HCT116 (cell line): ENCODE measurements around the gene PRKCA. TPM values are rescaled to one million over a fixed set of nuclear protein-coding genes. Genes with fewer than 3 reads are reported as not detected.

Experiments used
- ATAC-seq: fragments of 200-7000 bp; cut with Tn5 transposase; 2 replicates; pipeline ENCODE4 v1.9.1; 2020; ENCODE audit warnings: mild to moderate bottlenecking, moderate library complexity
- BruUV-seq: library from RNA; stranded (reverse); fragments of 400-500 nt; replicated peaks from 2 replicates; lab custom pipeline; 2021; lab: Mats Ljungman, UMichigan
- CTCF ChIA-PET: fragments of 300-600 bp; sonication (Branson Sonifier 250); formaldehyde crosslinking; loops from one replicate; lab custom pipeline; 2021; ENCODE audit warnings: antibody characterized with exemption; lab: Charles Lee
- POLR2A ChIA-PET: fragments of 300-600, 350-600 bp; sonication (Branson Sonifier 250); formaldehyde crosslinking; loops from one replicate; lab custom pipeline; 2021; ENCODE audit warnings: antibody characterized with exemption; lab: Charles Lee
- RAD21 ChIA-PET, 2 experiments: fragments of 300-600 bp; sonication (Branson Sonifier 250); formaldehyde crosslinking; loops; one replicate each; lab custom pipeline; 2023; ENCODE audit warnings: low total read pairs in 2 of 2; ENCODE audit not compliant: uncharacterized antibody in 2 of 2, unreplicated experiment in 2 of 2, low non-redundant PET in 1 of 2; lab: Charles Lee
- DNase-seq: peaks from one replicate; pipeline ENCODE4 v3.0.0-alpha.2; 2010; ENCODE audit warnings: low read depth, low spot score
- H2AFZ ChIP-seq: fragments of 200-600 bp; shearing (Covaris generic), sonication (generic); 2 replicates; pipeline ENCODE4 v1.6.1; 2017; ENCODE audit warnings: low read depth, mixed run types, mixed read lengths, antibody characterized with exemption, low read length; ENCODE audit not compliant: poor library complexity, severe bottlenecking
- H3K27ac ChIP-seq: 2 replicates; pipeline ENCODE4 v1.5.1; 2012; ENCODE audit warnings: low read depth, low read length
- H3K27me3 ChIP-seq: fragments of 200-600 bp; sonication (generic); 2 replicates; pipeline ENCODE4 v1.6.1; 2016; ENCODE audit warnings: mixed run types, low read length, mixed read lengths; ENCODE audit not compliant: insufficient read depth
- H3K36me3 ChIP-seq, 2 experiments: fragments of 200-500 bp in 1 of 2; fragments of 200-600 bp in 1 of 2; sonication (Bioruptor generic) in 1 of 2; sonication (generic) in 1 of 2; 2 replicates each; pipeline versions ENCODE4 v1.5.1 to v1.6.1; 2014 to 2016; ENCODE audit warnings: low read length in 2 of 2, inconsistent platforms in 1 of 2, mixed read lengths in 1 of 2, mixed run types in 1 of 2; ENCODE audit not compliant: insufficient read depth in 2 of 2, control insufficient read depth in 1 of 2
- H3K4me1 ChIP-seq, 2 experiments: fragments of 200-600 bp in 1 of 2; sonication (generic) in 1 of 2; 2 replicates each; pipeline versions ENCODE4 v1.5.1 to v1.6.1; 2012 to 2017; ENCODE audit warnings: low read length in 2 of 2, inconsistent platforms in 1 of 2, mild to moderate bottlenecking in 1 of 2, mixed read lengths in 1 of 2, mixed run types in 1 of 2, moderate library complexity in 1 of 2; ENCODE audit not compliant: insufficient read depth in 2 of 2, control insufficient read depth in 1 of 2
- H3K4me2 ChIP-seq: fragments of 200-600 bp; sonication (generic); 2 replicates; pipeline ENCODE4 v1.6.1; 2017; ENCODE audit warnings: mixed run types, low read length, mixed read lengths
- H3K4me3 ChIP-seq, 2 experiments: fragments of 200-600 bp in 1 of 2; sonication (generic) in 1 of 2; replicated peaks in 1 of 2; 2 replicates each; pipeline ENCODE4 v1.5.1; 2011 to 2016; ENCODE audit warnings: low read length in 2 of 2, control low read depth in 1 of 2, low read depth in 1 of 2, mild to moderate bottlenecking in 1 of 2, mixed read lengths in 1 of 2, mixed run types in 1 of 2
- H3K79me2 ChIP-seq: fragments of 200-600 bp; sonication (generic); 2 replicates; pipeline ENCODE4 v1.6.1; 2017; ENCODE audit warnings: mild to moderate bottlenecking, mixed run types, low read length, moderate library complexity, mixed read lengths; ENCODE audit not compliant: insufficient read depth
- H3K9ac ChIP-seq: fragments of 200-600 bp; sonication (generic); 2 replicates; pipeline ENCODE4 v1.6.1; 2016; ENCODE audit warnings: low read length, mixed read lengths
- H3K9me2 ChIP-seq: fragments of 200-600 bp; sonication (generic), shearing (Covaris generic); 2 replicates; pipeline ENCODE4 v1.6.1; 2017; ENCODE audit warnings: mixed run types, mild to moderate bottlenecking, moderate library complexity; ENCODE audit not compliant: insufficient read depth
- H3K9me3 ChIP-seq, 2 experiments: fragments of 200-500 bp in 1 of 2; fragments of 200-600 bp in 1 of 2; sonication (Bioruptor generic) in 1 of 2; sonication (generic) in 1 of 2; 2 replicates each; pipeline ENCODE4 v1.6.1; 2014 to 2017; ENCODE audit warnings: low read length in 2 of 2, mixed read lengths in 2 of 2, inconsistent platforms in 1 of 2, low read depth in 1 of 2, mild to moderate bottlenecking in 1 of 2, mixed run types in 1 of 2, moderate library complexity in 1 of 2; ENCODE audit not compliant: control insufficient read depth in 1 of 2, insufficient read depth in 1 of 2
- H4K20me1 ChIP-seq: fragments of 200-600 bp; sonication (generic), shearing (Covaris generic); 2 replicates; pipeline ENCODE4 v1.6.1; 2017; ENCODE audit warnings: mixed run types, mild to moderate bottlenecking, moderate library complexity; ENCODE audit not compliant: insufficient read depth
- ATF3 ChIP-seq: IDR thresholded peaks from 2 replicates; pipeline ENCODE4 v1.6.1; 2012
- CEBPB ChIP-seq: IDR thresholded peaks from 2 replicates; pipeline ENCODE4 v1.6.1; 2012; ENCODE audit warnings: low read depth
- ELF1 ChIP-seq: IDR thresholded peaks from 2 replicates; pipeline ENCODE4 v1.6.1; 2012; ENCODE audit warnings: low read depth, borderline replicate concordance
- EZH2 ChIP-seq: fragments of 200-600 bp; sonication (generic); IDR thresholded peaks from 2 replicates; pipeline ENCODE4 v1.6.1; 2017; ENCODE audit warnings: antibody characterized with exemption, mixed run types
- FOSL1 ChIP-seq: IDR thresholded peaks from 2 replicates; pipeline ENCODE4 v1.6.1; 2012; ENCODE audit warnings: low read depth
- JUND ChIP-seq: IDR thresholded peaks from 2 replicates; pipeline ENCODE4 v1.6.1; 2012
- MAX ChIP-seq: IDR thresholded peaks from 2 replicates; pipeline ENCODE4 v1.6.1; 2012
- POLR2A ChIP-seq: IDR thresholded peaks from 2 replicates; pipeline ENCODE4 v1.7.0; 2011; ENCODE audit warnings: borderline replicate concordance; ENCODE audit not compliant: insufficient read depth, insufficient read length; ENCODE audit errors: extremely low read depth
- RAD21 ChIP-seq: IDR thresholded peaks from 2 replicates; pipeline ENCODE4 v1.6.1; 2012; ENCODE audit warnings: low read depth, mild to moderate bottlenecking
- SP1 ChIP-seq: IDR thresholded peaks from 2 replicates; pipeline ENCODE4 v1.6.1; 2012; ENCODE audit warnings: low read depth
- TCF7L2 ChIP-seq: IDR thresholded peaks from 2 replicates; pipeline ENCODE4 v1.7.0; 2011; ENCODE audit warnings: borderline replicate concordance, inconsistent platforms; ENCODE audit not compliant: insufficient read depth, insufficient read length; ENCODE audit errors: extremely low read depth
- ZFX ChIP-seq: fragments of 450-650 bp; IDR thresholded peaks from 2 replicates; pipeline ENCODE4 v1.6.1; 2017
- ZNF274 ChIP-seq: fragments of 200-500 bp; sonication (Bioruptor generic); IDR thresholded peaks from 2 replicates; pipeline ENCODE4 v1.6.1; 2014; ENCODE audit warnings: mild to moderate bottlenecking, low read depth, low read length, inconsistent platforms
- intact Hi-C: fragments of 100-400 bp; cut with micrococcal nuclease; formaldehyde crosslinking; loops from 2 replicates; pipeline ENCODE4 v1.10.0; 2022
- total RNA-seq: library from RNA; stranded (reverse); gene quantifications from one replicate; pipeline ENCODE4 v1.2.1, GENCODE V29; 2021; ENCODE audit not compliant: unreplicated experiment

PRKCA gene
- total RNA-seq, 1 experiment from 2014 or later: 18.8 TPM

GRCh38 chr17:66675273-66675990 lies 373.0 kb downstream of the PRKCA start:
- Histone ChIP-seq H3K9me2 (no peaks in the 10 kb centered on the region), H3K4me1 (peaks cover 19 to 23% of the 10 kb centered on the region in 2 experiments)
- ATAC-seq: no peak
- POLR2A ChIA-PET: no interaction called here
- TF ChIP-seq EZH2 (no peak), ELF1 (no peak), POLR2A (no peak), FOSL1 (no peak), ZNF274 (no peak), JUND (no peak), TCF7L2 (no peak), SP1 (no peak), ZFX (no peak), MAX (no peak), CEBPB (no peak), RAD21 (no peak), ATF3 (no peak)
- TF ChIP-seq, all 23 proteins: peak for 0
- BruUV-seq: no TSS peak
- no peak overlapping the region for H2AFZ ChIP-seq
- no peak overlapping the region for H3K4me2 ChIP-seq
- no peaks in the 10 kb centered on the region for H3K36me3 ChIP-seq
- H3K27ac ChIP-seq: no peak overlapping the region
- intact Hi-C loops: loop anchor here (10.0 kb wide), 2 partner anchors 251 to 1381 kb away; no protein-coding TSS in a partner anchor
- H3K79me2 ChIP-seq: no peaks in the 10 kb centered on the region
- ChIA-PET CTCF (interaction anchor here (1.0 to 1.9 kb wide), 4 partner anchors 300 to 475 kb away, joined by 3 to 5 read pairs (median 4); no protein-coding TSS in a partner anchor), RAD21 (no interaction called here)
- H3K4me3 ChIP-seq: no peak overlapping the region
- no peak overlapping the region for H3K9ac ChIP-seq
- no peaks in the 10 kb centered on the region for H4K20me1 ChIP-seq
- DNase-seq: no peak
- no peaks in the 10 kb centered on the region for H3K27me3 ChIP-seq
- H3K9me3 ChIP-seq: no peaks in the 10 kb centered on the region
